Activated naive CD4-positive, alpha-beta T cell treated with anti-CD3 and anti-CD28 coated beads, Interleukin-2, amount 50 U/mL, for 24 hours (primary cell): ENCODE measurements around the gene ZFPM1.

Experiments used
- H3K27ac Mint-ChIP-seq: one replicate; pipeline ENCODE4 v1.8.0; 2021; ENCODE audit warnings: mild to moderate bottlenecking, mixed read lengths
- H3K27me3 Mint-ChIP-seq: one replicate; pipeline ENCODE4 v1.8.0; 2021; ENCODE audit warnings: mixed read lengths
- H3K36me3 Mint-ChIP-seq: one replicate; pipeline ENCODE4 v1.8.0; 2021; ENCODE audit warnings: mixed read lengths
- H3K4me1 Mint-ChIP-seq: one replicate; pipeline ENCODE4 v1.8.0; 2021; ENCODE audit warnings: mixed read lengths
- H3K4me3 Mint-ChIP-seq: one replicate; pipeline ENCODE4 v1.8.0; 2021; ENCODE audit warnings: mild to moderate bottlenecking, mixed read lengths
- H3K9me3 Mint-ChIP-seq: one replicate; pipeline ENCODE4 v1.8.0; 2021; ENCODE audit warnings: mixed read lengths

Gene ZFPM1

DNA sequence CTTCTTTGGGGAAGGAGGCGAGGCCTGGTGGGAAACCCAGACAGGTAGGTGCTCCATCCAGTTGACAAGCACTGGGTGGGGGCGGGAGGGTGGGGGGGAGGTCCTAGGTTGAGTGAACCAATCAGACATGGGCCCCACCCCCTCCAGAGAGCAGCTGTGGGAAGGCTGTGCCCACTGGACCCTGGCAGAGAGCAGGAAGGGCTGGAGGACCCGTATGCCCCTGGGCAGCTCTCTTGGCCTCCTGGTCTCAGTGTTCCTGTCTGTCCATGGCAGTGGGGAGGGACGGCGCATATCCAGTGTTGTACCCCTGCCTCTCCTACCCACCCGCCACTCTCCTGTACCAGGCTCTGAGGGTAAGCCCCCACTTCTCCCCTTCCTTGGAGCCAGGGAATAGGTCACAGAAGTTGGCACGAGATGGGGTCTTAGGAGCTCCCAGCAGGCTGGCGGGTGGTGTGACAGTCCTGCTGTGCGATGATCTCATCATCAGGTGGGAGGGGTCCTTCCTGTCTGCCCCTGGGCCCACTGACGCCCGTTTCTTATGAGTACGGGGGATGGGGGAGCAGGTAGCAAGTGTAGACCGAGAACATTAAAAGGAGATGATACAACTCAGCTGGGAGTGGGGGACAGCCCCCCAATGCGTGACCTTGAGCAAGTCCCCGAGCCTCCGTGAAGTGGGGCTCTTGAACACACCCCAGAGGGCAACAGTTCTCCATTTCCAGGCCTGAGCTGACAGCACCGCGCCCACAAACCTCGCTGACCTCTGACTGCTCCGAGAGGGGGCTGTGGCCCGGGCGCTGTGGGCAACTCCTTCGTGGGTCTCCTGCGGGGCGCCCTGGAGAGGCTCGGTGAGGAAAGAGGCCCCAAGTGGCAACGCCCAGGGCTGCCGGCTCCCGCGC is 1.2 kb upstream of the ZFPM1 start:
- Mint-ChIP-seq H3K27ac (peak overlapping the region; percentile 91), H3K4me3 (peak overlapping the region; percentile 85), H3K27me3 (no peaks in the 10 kb centered on the region), H3K36me3 (peaks cover 1% of the 10 kb centered on the region), H3K9me3 (no peaks in the 10 kb centered on the region), H3K4me1 (peaks cover 11% of the 10 kb centered on the region)

GRCh38 chr16:88452482-88453216 is 431 bp upstream of the ZFPM1 start:
- Mint-ChIP-seq H3K4me3 (peak overlapping the region; percentile 85), H3K36me3 (peaks cover 1% of the 10 kb centered on the region), H3K9me3 (no peaks in the 10 kb centered on the region), H3K27ac (peak overlapping the region; percentile 83), H3K4me1 (peaks cover 20% of the 10 kb centered on the region), H3K27me3 (no peaks in the 10 kb centered on the region)

GRCh38 chr16:88453611-88454522 is 787 bp downstream of the ZFPM1 start:
- peaks cover 26% of the 10 kb centered on the region for H3K4me1 Mint-ChIP-seq
- H3K9me3 Mint-ChIP-seq, result no peaks in the 10 kb centered on the region
- no peaks in the 10 kb centered on the region for H3K27me3 Mint-ChIP-seq
- no peak overlapping the region for H3K27ac Mint-ChIP-seq
- peaks cover 1% of the 10 kb centered on the region for H3K36me3 Mint-ChIP-seq
- H3K4me3 Mint-ChIP-seq, result peak overlapping the region; percentile 95

DNA sequence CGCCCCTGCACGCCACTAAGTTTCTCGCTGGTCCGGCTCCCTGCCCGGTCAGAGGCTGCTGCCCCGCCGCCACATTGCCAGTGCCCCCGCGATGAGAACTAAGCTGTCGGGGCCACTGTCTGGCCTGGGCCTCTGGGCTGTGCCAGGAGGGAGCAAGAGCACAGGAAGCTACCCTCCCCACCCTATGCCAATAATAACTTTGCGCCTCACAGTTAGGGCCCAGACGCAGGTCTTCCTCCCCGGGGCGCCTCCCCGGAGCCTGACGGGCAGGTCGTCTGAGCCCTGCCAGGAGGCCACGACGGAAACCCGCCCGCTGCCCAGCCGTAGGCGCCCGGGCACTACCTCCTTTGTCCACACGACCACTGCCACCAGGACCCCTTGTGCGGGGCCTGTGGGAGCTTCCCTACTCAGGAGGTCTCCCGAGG is 1.5 kb downstream of the ZFPM1 start:
- Mint-ChIP-seq H3K9me3 (no peaks in the 10 kb centered on the region), H3K27me3 (no peaks in the 10 kb centered on the region), H3K36me3 (peaks cover 1% of the 10 kb centered on the region), H3K27ac (peak overlapping the region; percentile 93), H3K4me3 (peak overlapping the region; percentile 95), H3K4me1 (peaks cover 31% of the 10 kb centered on the region)

DNA sequence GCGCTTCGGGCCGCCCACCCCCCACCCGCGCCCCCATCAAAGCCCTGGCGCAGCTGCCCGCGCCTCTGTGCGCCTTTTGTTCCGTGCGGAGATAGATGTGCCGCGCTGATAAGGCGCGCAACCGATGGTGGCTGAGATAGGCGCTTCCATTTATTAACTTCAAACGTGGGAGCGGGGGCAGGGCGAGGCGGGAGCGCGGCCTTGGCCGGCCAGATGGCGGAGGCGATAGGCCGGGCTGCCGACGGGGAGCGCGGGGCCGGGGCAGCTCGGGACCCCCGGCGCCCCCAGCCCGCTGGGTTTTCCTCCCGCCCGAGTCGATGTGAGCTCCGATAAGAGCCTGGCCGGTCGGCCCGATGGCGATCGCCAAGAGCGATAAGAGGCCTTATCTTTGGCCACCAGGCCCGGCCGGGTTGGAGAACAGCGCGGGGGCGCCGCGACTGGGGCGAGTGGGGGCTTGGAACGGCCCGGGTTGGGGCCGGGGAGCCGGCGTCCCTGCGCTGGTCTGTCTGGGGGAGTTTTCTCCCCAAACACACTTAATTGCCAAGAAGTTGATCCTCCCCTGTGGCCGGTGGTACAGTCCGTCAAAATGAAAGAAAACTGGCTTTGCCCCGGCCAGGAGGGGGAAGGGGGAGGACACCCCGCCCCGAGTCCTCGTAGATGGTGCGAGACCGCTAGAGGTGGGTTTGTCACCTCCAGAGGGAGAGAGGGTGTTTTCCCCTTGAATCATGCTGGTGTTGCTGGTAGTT is 2.7 kb downstream of the ZFPM1 start:
- H3K27me3 Mint-ChIP-seq, result no peaks in the 10 kb centered on the region
- no peaks in the 10 kb centered on the region for H3K9me3 Mint-ChIP-seq
- H3K4me1 Mint-ChIP-seq, result peaks cover 41% of the 10 kb centered on the region
- peak overlapping the region; percentile 97 for H3K27ac Mint-ChIP-seq
- H3K4me3 Mint-ChIP-seq, result peak overlapping the region; percentile 90
- H3K36me3 Mint-ChIP-seq, result peaks cover 1% of the 10 kb centered on the region

DNA sequence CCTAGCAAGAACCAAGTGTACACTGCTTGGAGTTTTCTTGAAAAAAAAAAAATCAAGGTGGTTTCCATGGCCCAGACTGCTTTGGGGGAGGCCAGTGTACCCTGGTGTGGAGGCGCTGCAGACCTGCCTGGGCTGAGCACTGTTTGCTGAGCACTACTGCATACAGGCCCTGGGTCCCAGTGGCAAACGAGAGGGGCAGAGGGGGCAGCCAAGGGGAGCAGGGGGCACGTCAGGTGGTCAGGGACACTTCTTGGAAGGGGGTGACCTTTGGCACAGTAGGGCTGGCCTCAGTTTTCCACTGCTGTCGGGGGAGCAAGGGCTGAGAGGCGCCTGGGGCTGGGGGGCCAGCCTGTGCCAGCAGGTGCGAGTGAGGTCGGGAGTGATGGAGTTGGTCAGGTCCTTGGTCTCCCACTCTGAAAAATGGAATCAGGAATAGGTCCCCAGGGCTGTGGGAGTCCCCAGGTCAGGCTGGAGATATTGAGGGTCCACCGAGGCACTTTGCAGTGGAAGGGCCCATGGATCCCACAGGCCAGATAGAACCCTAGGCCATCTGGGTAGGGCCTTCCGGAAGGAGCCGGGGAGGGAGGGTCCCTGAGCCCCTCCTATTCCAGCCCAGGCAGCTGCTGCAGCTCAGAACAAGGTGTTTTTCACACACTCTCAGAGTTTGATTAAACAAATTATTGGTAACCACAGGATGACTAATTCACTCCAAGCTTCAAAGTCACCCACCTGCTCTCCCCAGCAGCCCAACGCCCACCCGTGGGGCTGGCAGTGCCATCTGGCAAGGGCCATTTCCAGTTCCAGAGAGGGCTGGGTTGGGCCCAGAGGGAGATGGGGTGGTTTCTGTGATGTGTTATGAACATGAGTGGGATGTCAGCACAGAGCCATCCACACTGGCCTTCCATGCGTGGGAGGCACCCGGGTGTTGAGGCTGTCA is 3.5 kb downstream of the ZFPM1 start:
- H3K9me3 Mint-ChIP-seq, result no peaks in the 10 kb centered on the region
- H3K4me1 Mint-ChIP-seq, result peaks cover 45% of the 10 kb centered on the region
- H3K4me3 Mint-ChIP-seq, result peak overlapping the region; percentile 90
- H3K27me3 Mint-ChIP-seq, result no peaks in the 10 kb centered on the region
- peak overlapping the region; percentile 97 for H3K27ac Mint-ChIP-seq
- peaks cover 1% of the 10 kb centered on the region for H3K36me3 Mint-ChIP-seq

GRCh38 chr16:88458039-88458772 is 5.1 kb downstream of the ZFPM1 start:
- Mint-ChIP-seq H3K27ac (no peak overlapping the region), H3K4me3 (no peak overlapping the region), H3K4me1 (peaks cover 54% of the 10 kb centered on the region)

GRCh38 chr16:88458773-88459235 is 5.7 kb downstream of the ZFPM1 start:
- Mint-ChIP-seq H3K27ac (no peak overlapping the region), H3K4me3 (no peak overlapping the region), H3K27me3 (no peaks in the 10 kb centered on the region), H3K9me3 (no peaks in the 10 kb centered on the region), H3K36me3 (peaks cover 1% of the 10 kb centered on the region), H3K4me1 (peaks cover 60% of the 10 kb centered on the region)

More at GRCh38 chr16:88458039-88458772, 5.1 kb downstream of the ZFPM1 start:
- peaks cover 1% of the 10 kb centered on the region for H3K36me3 Mint-ChIP-seq
- H3K27me3 Mint-ChIP-seq, result no peaks in the 10 kb centered on the region
- H3K9me3 Mint-ChIP-seq, result no peaks in the 10 kb centered on the region

- H3K27me3 Mint-ChIP-seq, result no peaks in the 10 kb centered on the region
- no peaks in the 10 kb centered on the region for H3K9me3 Mint-ChIP-seq
- H3K4me3 Mint-ChIP-seq, result no peak overlapping the region
- H3K36me3 Mint-ChIP-seq, result no peaks in the 10 kb centered on the region
- H3K4me1 Mint-ChIP-seq, result peaks cover 65% of the 10 kb centered on the region
- H3K27ac Mint-ChIP-seq, result peak overlapping the region; percentile 51
These were observed 6.4 kb downstream of the ZFPM1 start for GRCh38 chr16:88459366-88460073.

- peaks cover 76% of the 10 kb centered on the region for H3K4me1 Mint-ChIP-seq
- H3K27me3 Mint-ChIP-seq, result no peaks in the 10 kb centered on the region
- H3K9me3 Mint-ChIP-seq, result no peaks in the 10 kb centered on the region
- no peaks in the 10 kb centered on the region for H3K36me3 Mint-ChIP-seq
- no peak overlapping the region for H3K4me3 Mint-ChIP-seq
- H3K27ac Mint-ChIP-seq, result no peak overlapping the region
These were observed 7.6 kb downstream of the ZFPM1 start for GRCh38 chr16:88460496-88461330.

DNA sequence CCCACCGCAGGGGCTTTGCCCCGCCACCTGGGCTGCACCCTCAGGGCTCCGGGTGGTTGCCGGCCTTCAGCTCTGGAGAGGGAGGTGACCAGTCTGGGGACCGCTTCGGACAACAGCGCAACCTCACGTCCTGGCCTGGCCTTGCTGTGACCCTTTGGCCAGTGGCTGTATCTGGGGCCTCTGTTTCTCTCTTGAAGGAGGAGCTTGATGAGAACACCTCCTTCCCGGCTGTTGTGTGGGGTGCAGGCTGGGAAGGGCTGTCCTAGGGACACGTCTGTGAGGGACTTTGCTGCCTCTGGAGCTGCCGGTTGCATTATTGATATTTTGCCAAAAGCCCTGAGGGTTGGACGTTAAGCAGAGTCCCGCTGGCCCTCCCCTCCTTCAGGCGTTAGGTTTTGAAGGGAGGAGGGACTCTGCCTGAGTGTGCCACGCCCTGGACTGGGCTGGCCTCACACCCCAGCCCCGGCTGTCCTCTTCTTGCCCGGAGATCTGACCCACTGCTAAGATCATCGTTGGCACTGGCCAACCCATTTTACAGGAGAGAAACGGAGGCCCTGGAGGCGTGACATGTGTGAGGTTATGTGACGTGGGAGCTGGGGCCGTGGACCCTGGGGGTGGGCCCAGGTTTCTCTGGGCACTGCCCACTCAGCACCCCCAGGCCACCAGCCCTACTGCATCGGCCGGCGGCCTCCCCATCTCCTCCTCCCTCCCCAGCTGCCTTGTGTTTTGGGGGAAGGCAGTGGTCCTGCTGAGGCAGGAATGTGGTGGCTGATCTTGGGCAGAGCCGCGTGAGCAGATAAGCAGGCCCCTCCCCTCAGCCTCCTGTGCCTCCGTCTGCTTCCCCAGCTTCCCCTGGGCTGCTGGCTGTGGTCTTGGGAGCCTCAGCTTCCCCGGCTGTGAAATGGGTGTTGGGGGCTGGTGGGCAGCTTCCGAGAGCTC is 8.5 kb downstream of the ZFPM1 start:
- Mint-ChIP-seq H3K36me3 (no peaks in the 10 kb centered on the region), H3K4me1 (peaks cover 78% of the 10 kb centered on the region), H3K9me3 (no peaks in the 10 kb centered on the region), H3K27me3 (no peaks in the 10 kb centered on the region), H3K27ac (no peak overlapping the region), H3K4me3 (peak overlapping the region; percentile 11)
